IPS DF 4.7 (cell line): ENCODE results near the gene ZNF296.

Experiments
- DNase-seq: peaks from one replicate; pipeline ENCODE4 v3.0.0-alpha.2; 2013; ENCODE audit warnings: low spot score; ENCODE audit errors: extremely low read depth

ZNF296 gene

DNA sequence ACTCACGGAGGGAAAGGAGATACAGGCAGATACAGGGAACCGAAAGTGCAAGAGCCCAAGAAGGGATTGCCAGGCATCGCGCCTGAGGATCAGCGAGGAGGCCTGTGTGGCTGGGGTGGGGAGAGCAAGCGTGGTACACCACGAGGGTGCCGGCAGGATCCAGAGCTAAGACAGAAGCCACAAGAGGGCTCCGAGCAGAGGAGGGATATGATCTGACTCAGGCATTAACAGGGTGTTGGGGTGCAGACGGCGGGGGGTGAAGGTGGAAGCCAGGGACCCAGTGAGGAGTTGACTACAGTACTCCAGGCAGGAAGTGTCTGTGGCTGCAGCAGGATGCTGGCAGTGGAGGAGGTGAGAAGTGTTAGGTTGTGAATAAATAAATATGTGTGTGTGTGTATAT lies 11.3 kb upstream of the ZNF296 start:
- no peak for DNase-seq

DNA sequence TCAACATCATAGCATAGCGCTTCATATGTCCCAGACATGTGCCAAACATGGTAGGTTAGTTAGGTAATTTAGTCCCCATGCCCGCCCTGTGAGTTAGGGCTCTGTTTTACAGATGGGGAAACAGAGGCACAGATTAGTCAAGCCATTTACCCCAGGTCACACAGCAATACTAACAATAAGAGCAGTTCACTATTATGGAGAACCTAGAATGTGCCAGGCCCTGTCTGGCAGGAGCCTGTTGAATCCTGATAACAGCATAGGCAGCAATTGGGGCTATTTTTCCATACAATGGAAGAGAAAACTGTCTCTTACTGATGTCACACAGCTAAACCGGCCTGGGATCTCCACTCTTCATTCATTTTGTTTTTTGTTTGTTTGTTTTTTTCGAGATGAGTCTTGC lies 10.2 kb upstream of the ZNF296 start:
- no peak for DNase-seq

DNA sequence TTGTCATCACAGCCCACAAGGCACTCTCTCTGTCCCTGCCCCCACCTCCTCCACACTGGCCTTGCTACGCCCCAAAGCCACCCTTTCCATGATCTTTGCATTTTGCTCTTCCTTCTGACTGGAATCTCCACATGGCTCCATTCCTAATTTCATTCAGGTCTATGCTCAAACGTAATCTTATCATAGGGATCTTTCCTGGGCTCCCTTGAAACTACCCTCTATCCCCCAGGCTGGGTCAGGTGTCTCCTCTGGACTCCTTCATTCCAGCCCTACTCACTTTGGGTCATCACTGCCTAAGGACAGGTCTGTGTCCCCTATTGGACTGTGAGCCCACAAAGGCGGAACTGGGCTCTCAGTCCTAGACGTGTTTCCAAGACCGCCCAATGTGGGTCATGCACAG lies 5.9 kb upstream of the ZNF296 start:
- no peak for DNase-seq

DNA sequence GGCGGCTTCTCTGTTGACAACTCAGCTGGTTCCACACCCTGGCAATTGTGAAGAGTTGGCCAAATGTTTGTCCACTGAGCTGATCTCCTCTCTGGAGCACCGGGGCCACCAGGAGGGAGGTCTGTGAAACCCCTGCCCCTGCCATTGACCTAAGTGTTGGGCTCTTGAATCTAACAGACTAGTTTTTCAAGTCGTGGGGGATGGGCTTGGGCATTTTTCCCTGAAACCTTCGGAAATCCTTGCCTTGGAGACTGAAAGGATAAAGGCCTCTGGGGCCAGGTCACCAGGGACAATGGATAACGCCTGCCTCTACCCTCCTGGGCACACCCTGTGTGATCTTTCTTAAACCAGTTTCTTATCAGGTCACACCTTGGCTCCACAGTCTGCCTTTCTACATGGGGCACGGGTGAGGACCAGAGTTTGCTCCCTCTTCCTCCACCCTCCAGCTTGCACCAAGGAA lies 3.7 kb upstream of the ZNF296 start:
- DNase-seq, result no peak

DNA sequence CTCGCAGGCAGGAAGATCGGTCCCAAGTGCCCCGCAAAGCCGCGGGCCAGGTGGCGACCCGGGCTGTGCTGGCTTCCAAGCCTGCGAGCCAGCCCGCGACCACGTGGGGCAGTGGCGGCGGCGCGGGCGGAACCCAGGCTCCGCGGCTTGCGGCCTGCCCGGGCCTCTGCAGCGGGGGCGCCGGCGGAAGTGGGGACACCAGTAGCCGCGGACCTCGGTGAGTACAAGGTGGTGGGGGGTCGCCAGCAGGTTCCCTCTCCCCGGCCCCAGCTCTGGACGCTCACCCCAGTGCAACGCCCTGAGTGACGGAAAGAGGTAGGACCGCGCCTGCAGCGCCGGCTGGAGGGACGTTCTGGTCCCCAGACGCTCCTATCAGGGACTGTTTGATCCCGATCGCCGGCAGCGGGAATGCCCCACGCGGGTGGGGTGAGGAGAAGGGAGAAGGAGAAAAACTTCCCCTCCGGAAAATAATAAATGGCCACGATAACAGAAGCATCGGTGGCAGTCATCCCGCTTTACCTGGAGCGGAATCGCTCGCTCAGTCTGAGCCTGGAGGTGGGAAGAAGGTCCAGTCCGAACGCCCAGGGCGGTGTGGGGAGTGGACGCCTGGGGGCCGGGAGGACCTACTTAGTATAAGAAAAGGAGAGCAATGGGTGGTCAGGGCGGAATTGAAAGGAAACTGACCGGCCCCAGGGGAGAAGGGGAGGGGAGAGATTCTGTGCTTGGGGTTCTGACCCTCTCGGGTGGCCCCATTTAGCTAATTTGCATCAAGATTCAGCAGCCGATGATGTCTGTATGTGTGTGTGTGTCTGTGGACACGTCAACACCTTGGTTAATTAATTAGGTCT lies 3.0 kb upstream of the ZNF296 start, which contains the start of gene GEMIN7:
TSS of gene GEMIN7 (plus strand) at position 198 of the 848 bp plus-strand sequence. CDS start 10,855 bp downstream, outside the sequence.
- no peak for DNase-seq

DNA sequence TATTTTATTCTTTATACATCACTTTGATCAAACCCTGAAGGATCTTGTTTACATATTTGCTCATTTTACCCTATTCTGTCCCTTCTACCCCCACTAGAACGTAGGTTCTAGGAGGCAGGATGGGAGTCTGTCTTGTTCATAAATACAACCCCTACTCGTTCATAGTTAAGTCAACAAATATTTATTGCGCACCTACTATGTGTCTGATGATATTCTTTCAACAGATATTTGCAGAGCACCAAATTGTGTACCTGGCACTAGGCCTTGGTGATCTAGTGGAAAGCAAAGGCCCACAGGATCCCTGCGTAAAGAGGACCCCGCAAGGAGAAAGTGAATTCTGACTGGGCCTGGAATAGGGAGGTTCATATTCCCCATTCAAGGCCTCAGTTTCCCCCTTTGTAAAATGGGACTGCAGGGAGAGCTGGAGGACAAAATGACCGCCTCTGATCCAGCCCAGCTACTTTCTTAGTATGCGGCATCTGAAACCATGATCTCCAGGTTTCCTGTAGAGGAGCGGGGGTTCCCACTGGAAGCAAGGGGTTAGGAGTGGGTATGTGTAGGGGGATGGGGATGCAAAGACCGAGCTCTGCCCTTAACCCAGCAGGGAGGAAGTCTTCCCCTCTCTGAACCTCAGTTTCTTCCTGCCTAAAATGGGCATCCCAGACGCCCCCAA lies 2.2 kb upstream of the ZNF296 start:
- DNase-seq, result no peak

DNA sequence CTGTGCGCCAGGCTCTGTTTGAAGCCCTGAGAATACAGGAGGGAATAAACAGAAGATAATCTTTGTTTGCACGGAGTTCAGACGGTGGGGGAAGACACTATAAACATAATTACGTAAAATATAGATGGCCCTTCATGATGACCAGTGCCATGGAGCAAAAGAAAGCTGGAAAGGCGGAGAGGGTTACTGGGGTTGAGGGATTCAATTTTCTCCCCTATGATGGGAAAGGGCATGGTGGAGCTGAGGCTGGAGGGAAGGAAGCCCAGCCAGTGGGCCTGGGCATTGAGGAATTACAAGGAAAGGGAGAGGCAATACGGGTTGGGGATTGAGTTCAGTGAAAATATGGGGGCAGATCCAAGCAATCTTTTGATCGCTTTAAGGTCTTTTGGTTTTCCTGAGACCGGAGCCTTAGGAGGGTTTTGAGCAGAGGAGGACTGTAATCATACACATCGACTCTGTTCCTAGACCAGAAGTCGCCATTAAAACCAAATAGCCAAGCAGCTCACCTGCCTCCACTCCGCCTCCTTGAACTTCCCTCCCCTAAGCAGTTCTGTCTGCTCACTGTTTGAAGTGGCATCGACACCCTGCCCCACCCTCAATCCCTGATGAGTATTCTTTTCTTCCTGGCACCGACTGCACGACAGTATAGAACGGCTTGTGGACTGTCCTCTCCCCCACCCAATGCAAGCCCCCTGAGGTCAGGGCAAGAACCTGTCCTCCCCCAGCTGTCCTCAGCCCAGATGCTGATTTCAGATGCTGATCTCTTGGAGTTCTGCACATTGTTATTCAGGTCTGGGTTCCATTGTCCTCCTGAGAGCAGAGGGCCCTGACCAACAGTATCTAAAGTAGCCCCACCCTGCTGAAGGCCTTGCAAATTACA lies 813 bp upstream of the ZNF296 start:
- DNase-seq, result no peak

DNA sequence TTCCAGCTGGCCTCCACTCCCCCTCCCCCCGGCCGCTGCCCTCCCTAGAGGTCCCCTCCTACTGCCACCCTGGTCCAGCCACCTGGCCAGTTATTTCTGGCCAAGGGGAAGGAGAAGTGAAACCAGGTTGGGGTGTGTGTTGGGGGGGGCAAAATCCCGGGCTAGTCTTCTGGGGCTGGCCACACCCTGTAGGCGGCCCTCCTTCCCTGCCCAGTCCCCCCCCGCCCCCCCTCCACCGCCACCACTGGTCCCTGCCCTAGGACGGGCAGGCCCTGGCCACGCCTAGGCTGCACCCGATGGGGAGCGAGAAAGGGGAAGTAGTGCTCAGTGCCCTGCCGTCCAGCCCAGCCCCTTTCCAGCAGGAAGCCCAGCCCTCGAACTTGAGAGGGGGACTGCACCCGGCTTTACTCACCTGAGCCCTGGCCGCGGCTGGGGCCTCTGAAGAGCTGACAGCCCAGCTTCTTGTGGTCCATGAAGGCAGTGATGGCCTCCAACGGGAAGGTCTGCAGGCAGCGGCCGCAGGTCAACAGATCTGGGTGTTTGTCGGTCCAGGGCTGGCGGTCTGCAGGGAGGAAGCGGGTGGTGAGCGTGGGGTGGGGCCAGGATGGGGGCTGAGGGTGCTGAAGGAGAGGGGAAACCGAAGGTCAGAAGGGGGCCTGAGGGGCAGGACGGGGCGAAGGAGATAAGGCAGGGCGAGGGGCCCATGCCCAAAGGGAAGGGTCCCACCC lies 813 bp downstream of the ZNF296 start:
- no peak for DNase-seq

DNA sequence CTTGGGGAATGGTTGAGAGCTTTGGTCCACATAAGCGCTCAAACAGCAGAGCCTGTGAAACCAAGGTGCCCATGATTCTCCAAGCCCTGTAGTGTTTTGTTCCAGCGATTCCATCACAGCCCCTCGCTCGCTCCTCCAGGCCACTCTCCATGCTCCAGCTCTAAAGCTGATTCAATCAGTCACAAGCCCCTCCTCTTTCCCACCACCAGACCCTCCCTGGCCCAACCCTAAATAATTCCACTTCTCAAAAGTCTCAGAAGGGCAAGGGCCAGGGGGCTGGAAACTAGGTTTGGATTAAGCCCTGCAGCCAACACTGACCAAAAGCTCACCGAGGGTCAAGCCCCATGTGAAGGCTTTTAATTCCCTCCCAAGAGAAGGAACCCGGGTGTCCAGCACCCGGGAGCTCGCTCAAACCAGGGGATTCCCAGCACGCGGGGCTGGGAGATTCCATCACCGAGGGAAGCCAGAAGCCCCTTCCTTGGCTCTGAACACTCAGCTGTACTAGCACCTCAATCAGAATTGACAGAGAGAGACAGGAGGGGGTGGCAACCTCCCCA lies 1.5 kb downstream of the ZNF296 start:
- DNase-seq, result no peak

DNA sequence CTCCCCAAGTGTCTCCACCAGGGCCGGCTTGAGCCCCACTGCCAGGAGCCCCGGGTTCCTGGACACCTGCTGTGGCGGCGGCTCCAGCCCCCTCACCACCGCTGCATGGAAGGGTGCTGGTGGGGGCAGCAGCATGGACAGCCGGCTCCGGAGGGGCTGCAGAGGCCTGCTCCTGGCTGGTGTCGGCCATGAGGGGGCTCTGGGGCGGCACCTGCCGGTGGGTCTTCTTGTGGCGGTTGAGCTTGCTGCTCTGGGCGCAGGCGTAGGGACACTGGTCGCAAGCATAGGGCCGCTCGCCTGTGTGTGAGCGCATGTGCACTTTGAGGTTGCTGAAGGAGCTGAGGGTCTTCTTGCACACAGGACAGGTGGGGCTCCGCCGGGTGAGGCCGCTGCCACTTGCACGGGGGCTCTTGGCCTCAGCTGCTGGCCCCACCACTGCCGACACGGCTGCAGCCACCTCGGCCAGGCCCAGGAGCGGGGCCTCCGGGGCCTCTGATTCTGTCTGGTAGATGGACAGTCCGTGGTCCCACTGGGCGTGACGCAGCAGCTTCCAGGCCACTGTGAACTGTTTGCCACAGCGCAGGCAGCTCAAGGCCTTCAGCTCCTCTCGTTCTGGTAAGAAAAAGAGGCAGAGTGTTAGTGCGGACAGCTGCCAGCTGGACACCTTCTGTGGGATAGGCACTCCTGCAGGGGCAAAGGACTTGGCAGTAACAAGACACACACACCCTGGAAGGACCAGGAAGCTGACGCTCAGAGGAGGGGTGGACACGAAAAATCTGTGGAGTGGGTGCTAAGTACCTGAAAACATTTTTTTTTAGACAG lies 4.1 kb downstream of the ZNF296 start:
- DNase-seq, result no peak

DNA sequence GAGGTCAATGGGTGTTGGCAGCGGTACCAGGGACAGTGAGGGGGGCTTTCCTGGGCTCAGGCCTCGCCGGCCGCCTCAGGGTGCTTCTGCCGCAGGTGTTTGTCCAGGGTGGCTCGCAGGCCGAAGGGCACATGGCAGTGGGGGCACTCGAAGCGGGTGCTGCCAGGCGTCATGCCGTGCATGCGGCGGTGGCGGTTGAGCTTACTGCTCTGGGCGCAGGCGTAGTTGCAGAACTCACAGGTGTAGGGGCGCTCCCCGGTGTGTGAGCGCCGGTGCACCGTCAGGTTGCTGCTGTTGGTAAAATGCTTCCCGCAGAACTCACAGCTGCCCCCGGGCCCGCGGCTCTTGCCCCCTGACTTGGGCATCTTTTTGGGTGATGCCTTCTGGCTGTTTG lies 4.7 kb downstream of the ZNF296 start:
- DNase-seq, result no peak

DNA sequence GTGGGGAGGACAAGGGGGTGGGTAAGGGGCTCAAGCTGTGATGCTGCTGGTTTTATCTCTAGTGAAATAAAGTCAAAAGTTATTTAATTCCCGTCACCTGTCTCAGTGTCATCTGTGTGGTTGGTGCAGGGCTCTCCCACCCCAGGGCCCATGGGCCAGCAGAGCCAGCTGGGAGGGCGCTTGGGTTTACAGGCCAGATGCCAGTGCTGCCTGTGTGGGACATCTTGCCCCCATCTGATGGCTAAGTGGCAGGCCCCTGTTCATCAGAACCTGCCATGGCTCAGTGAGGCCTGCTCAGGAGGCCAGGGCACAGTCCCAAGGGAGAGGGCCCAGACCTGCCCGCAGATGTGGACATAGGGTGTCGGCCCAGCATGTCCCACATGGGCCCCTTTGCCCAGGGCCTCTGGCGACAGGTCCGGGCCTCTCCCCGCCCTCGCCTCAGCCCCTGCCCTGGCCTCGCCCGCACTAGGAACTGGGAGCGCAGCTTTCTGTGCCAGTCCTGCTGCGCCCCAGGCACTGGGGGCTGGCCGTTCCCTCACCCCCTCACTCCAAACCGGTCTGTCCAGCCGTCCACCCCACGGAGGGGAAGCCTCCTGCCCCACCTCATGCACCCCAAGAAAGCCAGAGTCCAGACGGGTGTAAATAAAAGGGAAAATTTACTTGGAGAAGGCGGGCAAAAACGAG lies 5.3 kb downstream of the ZNF296 start:
- DNase-seq, result no peak

DNA sequence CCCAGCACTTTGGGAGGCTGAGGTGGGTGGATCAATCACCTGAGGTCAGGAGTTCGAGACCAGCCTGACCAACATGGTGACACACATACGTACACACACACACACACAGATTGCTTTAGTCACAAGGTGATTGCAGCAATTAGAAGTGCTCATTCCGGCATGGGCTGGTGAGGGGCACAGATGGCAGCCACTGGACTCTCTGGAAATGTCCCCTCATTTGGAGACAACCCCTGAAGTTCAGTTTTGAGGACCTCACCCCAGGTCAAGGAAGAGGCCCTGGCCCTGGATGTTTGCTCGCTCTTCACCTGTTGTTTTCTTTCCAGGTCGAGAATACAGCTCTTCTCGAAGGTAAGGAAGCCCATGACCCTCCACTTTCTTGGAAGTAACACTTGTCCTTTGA lies 6.1 kb downstream of the ZNF296 start:
- no peak for DNase-seq

DNA sequence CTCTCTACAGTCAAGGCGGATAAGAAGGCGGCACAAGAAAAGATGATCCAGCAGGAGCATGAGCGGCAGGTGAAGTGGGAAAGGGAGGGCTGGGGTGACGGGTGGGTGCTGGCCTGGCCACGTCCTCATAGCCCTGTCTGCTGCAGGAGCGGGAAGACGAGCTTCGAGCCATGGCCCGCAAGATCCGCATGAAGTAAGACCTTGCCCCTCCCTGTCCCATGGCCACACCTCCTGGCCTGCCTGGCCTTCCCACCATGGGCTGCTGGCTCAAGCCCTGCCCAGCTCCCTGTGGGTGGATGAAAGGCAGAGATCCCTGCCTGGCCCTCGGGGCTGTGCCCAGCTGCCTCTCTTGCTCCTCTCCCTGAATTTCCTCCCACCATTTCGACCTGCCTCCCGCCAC lies 7.2 kb downstream of the ZNF296 start:
- no peak for DNase-seq

DNA sequence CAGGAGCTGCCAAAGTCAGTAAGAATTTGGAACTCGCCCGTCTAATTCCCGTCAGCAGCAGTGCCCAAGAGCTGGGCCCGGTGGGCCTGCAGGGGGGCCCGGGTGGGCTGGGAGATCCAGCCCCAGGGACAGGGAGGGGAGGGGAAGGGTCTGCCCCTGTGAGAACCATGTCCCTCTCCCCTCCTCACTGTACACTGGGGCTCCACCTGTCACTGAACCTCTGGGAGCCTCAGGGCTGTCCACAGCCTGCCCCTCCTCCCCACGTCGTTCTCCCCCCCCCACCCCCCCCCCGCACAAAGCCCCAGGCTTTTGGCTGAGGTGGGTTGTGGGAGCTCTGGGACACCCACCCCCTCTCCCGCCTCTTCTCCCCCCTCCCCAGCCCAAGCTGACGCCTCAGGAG lies 8.2 kb downstream of the ZNF296 start:
- no peak for DNase-seq

DNA sequence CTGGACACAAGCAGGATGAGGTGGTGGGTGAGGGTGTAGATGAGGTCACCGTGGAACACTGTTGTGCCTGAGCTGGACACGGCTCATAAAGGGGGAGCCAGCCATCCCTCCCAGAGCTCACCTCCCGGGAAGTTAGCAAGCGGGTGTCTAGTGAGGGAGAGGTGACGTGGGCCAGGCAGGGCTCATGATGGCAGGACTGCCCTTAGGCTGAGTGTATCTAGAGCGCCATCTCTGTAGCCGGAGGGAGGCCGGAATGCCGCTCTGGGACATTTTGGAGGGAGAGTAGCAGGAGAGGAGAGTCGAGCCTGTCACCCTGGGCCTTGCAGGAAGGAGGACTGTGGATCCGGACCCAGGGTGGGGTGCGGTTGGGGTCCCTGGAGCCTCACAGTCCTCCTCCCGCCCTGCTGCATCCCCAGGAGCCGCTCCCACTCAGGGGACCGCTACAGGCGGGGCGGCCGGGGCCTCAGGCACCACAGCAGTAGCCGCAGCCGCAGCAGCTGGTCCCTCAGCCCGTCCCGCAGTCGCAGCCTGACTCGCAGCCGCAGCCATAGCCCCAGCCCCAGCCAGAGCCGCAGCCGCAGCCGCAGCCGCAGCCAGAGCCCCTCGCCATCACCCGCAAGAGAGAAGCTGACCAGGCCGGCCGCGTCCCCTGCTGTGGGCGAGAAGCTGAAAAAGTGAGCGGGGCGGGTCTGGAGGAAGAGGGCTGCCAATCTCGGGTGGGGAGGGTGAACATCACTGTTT lies 9.2 kb downstream of the ZNF296 start:
- DNase-seq, result no peak

DNA sequence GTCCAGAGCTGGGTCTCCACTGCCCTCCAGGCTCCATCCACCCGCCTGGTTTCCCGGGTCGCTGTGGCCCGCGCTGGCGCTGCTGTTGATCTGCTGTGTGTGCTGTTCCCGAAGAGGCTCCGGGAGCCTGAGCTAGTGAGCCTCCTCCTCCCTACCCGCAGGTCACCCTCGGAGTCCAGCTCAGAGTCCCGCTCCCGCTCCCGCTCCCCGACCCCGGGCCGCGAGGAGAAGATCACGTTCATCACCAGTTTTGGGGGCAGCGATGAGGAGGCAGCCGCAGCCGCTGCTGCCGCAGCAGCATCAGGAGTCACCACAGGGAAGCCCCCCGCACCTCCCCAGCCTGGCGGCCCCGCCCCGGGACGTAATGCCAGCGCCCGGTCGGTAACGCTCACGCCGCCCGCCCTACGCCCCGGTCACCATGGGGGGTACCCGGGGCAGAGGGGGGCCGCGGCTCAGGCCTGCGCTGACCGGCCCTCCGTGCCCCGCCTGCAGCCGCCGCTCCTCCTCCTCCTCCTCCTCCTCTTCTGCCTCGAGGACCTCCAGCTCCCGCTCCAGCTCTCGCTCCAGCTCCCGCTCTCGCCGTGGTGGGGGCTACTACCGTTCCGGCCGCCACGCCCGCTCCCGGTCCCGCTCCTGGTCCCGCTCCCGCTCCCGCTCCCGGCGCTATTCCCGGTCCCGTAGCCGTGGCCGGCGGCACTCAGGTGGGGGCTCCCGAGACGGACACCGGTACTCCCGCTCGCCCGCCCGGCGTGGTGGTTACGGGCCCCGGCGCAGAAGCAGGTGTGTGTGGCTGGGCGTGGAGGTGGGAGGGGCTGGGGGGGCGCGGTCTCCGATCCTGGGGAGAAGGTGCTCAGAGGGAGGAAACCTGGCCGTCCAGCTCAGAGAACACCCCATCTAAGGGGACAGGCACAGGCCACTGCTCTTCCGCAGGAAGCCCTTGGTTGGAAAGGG lies 12.2 kb downstream of the ZNF296 start:
- DNase-seq, result no peak

DNA sequence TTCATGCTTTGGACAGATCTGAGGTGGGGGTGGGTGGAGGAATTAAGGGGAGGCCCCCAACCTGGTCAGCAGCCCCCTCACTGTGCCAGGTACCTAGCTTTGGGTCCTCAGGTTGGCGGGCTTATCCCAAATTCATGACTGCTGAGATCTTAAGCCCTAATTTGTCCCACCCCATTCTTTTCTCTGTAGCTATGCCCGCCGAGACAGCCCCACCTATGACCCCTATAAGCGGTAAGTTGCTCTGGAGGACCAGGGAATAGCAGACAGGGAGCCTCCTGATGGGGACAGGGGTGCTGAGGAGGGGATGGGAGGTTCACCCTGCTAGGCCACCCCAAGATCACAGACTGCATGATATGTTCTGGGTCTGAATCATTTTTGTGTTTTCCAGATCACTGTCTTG lies 14.3 kb downstream of the ZNF296 start:
- DNase-seq, result no peak
